Measurements from ENCODE around the gene CAB39. TPM values are rescaled to one million over a fixed set of nuclear protein-coding genes. Genes with fewer than 3 reads are reported as not detected.

CAB39 gene
- total RNA-seq, 4 donors from 2014 or later = 73.6 to 105 (median 83.9) TPM

DNA sequence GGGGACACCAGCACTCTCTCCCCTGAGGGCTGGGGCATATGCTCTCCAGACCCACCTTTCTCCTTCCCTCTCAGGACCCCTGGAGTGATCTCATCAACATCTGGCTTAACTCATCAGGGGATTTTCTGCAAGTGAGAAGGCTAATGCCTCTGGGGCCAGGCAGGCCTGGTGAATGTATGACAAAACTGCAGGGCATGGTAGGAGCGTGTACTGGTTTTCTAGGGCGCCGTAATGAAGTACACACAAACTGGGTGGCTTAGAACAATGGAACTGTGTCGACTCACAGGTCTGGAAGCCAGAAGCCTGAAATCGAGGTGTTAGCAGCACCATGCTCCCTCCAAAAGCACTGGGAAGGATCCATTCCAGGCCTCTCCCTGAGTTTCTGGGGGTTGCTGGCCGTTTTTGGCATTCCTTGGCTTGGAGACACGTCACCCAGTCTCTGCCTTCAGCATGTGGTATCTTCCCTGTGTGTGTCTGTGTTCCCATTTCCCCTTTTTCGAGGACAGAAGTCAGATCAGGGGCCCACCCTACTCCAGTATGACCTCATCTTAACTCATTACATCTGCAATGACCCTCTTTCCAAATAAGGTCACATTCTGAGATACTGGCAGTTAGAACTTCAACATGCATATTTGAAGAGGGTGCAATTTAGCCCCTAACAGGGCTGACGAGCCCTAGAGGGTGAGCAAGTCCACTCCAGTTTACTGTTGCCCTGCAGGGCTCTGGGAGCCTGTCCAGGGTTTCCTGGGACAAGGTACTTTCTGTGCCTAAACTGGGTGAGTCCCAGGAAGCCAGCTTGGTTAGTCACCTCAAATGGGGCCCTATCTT, 45.5 kb upstream of the CAB39 start:
- no peaks in the 10 kb centered on the region for H3K27me3 ChIP-seq
- no peaks in the 10 kb centered on the region for H3K36me3 ChIP-seq
- intact Hi-C loops (cut with DNase I) = no loop called here
- DNase-seq (ENCODE audit: extremely low spot score) = no peak
- H3K4me3 ChIP-seq = no peak overlapping the region
- peak overlapping the region in 3 of 4 donors; percentile 31 to 58 (median 43) for H3K27ac ChIP-seq (replicated peaks in 1 of 4)
- no peak for TF ChIP-seq EP300 (IDR thresholded peaks at IDR 0.05)
- TF ChIP-seq CTCF (IDR thresholded peaks at IDR 0.05) = no peak
- TF ChIP-seq POLR2AphosphoS5 (IDR thresholded peaks at IDR 0.05) = no peak
- no peak for TF ChIP-seq POLR2A (IDR thresholded peaks at IDR 0.05; ENCODE audit: low read depth)
- H3K9me3 ChIP-seq = no peaks in the 10 kb centered on the region
- WGBS = 68% methylated on average over 9 of the region's 9 CpGs
- H3K4me1 ChIP-seq = peaks cover 2 to 14% (median 10%) of the 10 kb centered on the region in 4 donors

- intact Hi-C loops (cut with DNase I) = no loop called here
- DNase-seq (ENCODE audit: extremely low spot score) = no peak
- Histone ChIP-seq H3K27ac (replicated peaks in 1 of 4) (peak overlapping the region in 3 of 4 donors; percentile 31 to 58 (median 43)), H3K4me3 (no peak overlapping the region), H3K36me3 (no peaks in the 10 kb centered on the region), H3K4me1 (peaks cover 2 to 14% (median 10%) of the 10 kb centered on the region in 4 donors), H3K27me3 (no peaks in the 10 kb centered on the region), H3K9me3 (no peaks in the 10 kb centered on the region)
- WGBS = 76% methylated on average over 12 of the region's 12 CpGs
- TF ChIP-seq CTCF (IDR thresholded peaks at IDR 0.05) (no peak), POLR2AphosphoS5 (IDR thresholded peaks at IDR 0.05) (peak in 1 of 2 donors; percentile 15)
Measured at GRCh38 chr2:230668184-230668938, 44.3 kb upstream of the CAB39 start.

- H3K4me3 ChIP-seq = no peak overlapping the region
- TF ChIP-seq CTCF (IDR thresholded peaks at IDR 0.05) = no peak
- no peak for TF ChIP-seq EP300 (IDR thresholded peaks at IDR 0.05)
- TF ChIP-seq POLR2AphosphoS5 (IDR thresholded peaks at IDR 0.05) = no peak
- no peak for TF ChIP-seq POLR2A (IDR thresholded peaks at IDR 0.05; ENCODE audit: low read depth)
- 88% methylated on average over 2 of the region's 2 CpGs for WGBS
- intact Hi-C loops (cut with DNase I) = no loop called here
- no peaks in the 10 kb centered on the region for H3K9me3 ChIP-seq
- no peaks in the 10 kb centered on the region for H3K36me3 ChIP-seq
- peak overlapping the region in 1 of 4 donors; percentile 10 for H3K27ac ChIP-seq (replicated peaks in 1 of 4)
- H3K27me3 ChIP-seq = no peaks in the 10 kb centered on the region
- H3K4me1 ChIP-seq = peaks cover under 1 to 14% (median 8%) of the 10 kb centered on the region in 4 donors
- DNase-seq (ENCODE audit: extremely low spot score) = no peak
Measured at GRCh38 chr2:230668939-230669303, 43.7 kb upstream of the CAB39 start.

- DNase-seq (ENCODE audit: extremely low spot score) = no peak
- 81% methylated on average over 8 of the region's 8 CpGs for WGBS
- intact Hi-C loops (cut with DNase I) = no loop called here
- TF ChIP-seq EP300 (IDR thresholded peaks at IDR 0.05) (no peak), CTCF (IDR thresholded peaks at IDR 0.05) (no peak), POLR2AphosphoS5 (IDR thresholded peaks at IDR 0.05) (no peak), POLR2A (IDR thresholded peaks at IDR 0.05; ENCODE audit: low read depth) (no peak)
- no peaks in the 10 kb centered on the region for H3K9me3 ChIP-seq
- peaks cover 0 to 14% (median 7%) of the 10 kb centered on the region in 4 donors for H3K4me1 ChIP-seq
- H3K36me3 ChIP-seq = no peaks in the 10 kb centered on the region
- H3K27me3 ChIP-seq = no peaks in the 10 kb centered on the region
- no peak overlapping the region for H3K27ac ChIP-seq (replicated peaks in 1 of 4)
- H3K4me3 ChIP-seq = no peak overlapping the region
Measured at GRCh38 chr2:230669386-230669950, 43.2 kb upstream of the CAB39 start.
